ENCODE results near the gene L1CAM. TPM values are rescaled to one million over a fixed set of nuclear protein-coding genes. Genes with fewer than 3 reads are reported as not detected.

Gene L1CAM
- total and polyA plus RNA-seq, 2 of the 8 experiments (the other 6 are each of a cell fraction or from before 2014, with no cell fraction given) = 11.0 to 43.0 TPM

- no peak for TF ChIP-seq SUZ12 (IDR thresholded peaks at IDR 0.05; ENCODE audit: low read length)
- no peak for TF ChIP-seq GTF2F1 (IDR thresholded peaks at IDR 0.05; ENCODE audit: borderline replicate concordance, low read depth, low read length)
- TF ChIP-seq NRF1 (IDR thresholded peaks at IDR 0.05; ENCODE audit: low read depth, low read length) = no peak
- TF ChIP-seq FOSL1 (IDR thresholded peaks at IDR 0.05; ENCODE audit: insufficient read depth, low read depth, low read length) = no peak
- no peak for TF ChIP-seq CHD2 (IDR thresholded peaks at IDR 0.05; ENCODE audit: low read length)
- no peak for TF ChIP-seq TBP (IDR thresholded peaks at IDR 0.05; ENCODE audit: low read depth, low read length)
These were observed 2.7 kb downstream of the L1CAM start (continued) for GRCh38 chrX:153883163-153883843.
